HT-29 (cell line): ENCODE measurements around the gene ADSL. TPM values are rescaled to one million over a fixed set of nuclear protein-coding genes. Genes with fewer than 3 reads are reported as not detected.

Source experiments
- DNase-seq: peaks from one replicate; pipeline ENCODE4 v3.0.0-alpha.2; 2015; ENCODE audit warnings: low spot score
- total RNA-seq: library from RNA; depleted of rRNA; stranded (reverse); fragments of >200 nt; shearing (Covaris generic); gene quantifications from 2 replicates; pipeline ENCODE4 v1.2.3, GENCODE V29; 2014

The ADSL gene
- total RNA-seq, 1 experiment from 2014 or later: 62.4 TPM

- DNase-seq: no peak
Observed at GRCh38 chr22:40404251-40405177, 58.2 kb downstream of the ADSL start.

GRCh38 chr22:40405178-40406062 lies 59.1 kb downstream of the ADSL start:
- DNase-seq: no peak

GRCh38 chr22:40406063-40406890 lies 60.0 kb downstream of the ADSL start:
- no peak for DNase-seq

GRCh38 chr22:40407021-40407761 lies 60.9 kb downstream of the ADSL start:
- no peak for DNase-seq

GRCh38 chr22:40407831-40408717 lies 61.8 kb downstream of the ADSL start:
- DNase-seq: no peak

GRCh38 chr22:40408718-40409612 lies 62.7 kb downstream of the ADSL start:
- no peak for DNase-seq

- DNase-seq: no peak
Observed at GRCh38 chr22:40409613-40410113, 63.4 kb downstream of the ADSL start.

GRCh38 chr22:40410272-40410671 lies 64.0 kb downstream of the ADSL start:
- DNase-seq: peak; percentile 67

- DNase-seq: no peak
Observed at GRCh38 chr22:40410731-40411505, 64.6 kb downstream of the ADSL start.

- DNase-seq: no peak
Observed at GRCh38 chr22:40411506-40411861, 65.2 kb downstream of the ADSL start.

GRCh38 chr22:40412441-40412840 lies 66.1 kb downstream of the ADSL start:
- DNase-seq: no peak

GRCh38 chr22:40413873-40414272 lies 67.6 kb downstream of the ADSL start:
- no peak for DNase-seq

- DNase-seq: no peak
Observed at GRCh38 chr22:40414311-40414710, 68.0 kb downstream of the ADSL start.

- DNase-seq: no peak
Observed at GRCh38 chr22:40414838-40415505, 68.7 kb downstream of the ADSL start.

- no peak for DNase-seq
Observed at GRCh38 chr22:40415531-40416266, 69.4 kb downstream of the ADSL start.

- DNase-seq: no peak
Observed at GRCh38 chr22:40416267-40416570, 69.9 kb downstream of the ADSL start.

- no peak for DNase-seq
Observed at GRCh38 chr22:40416636-40417035, 70.3 kb downstream of the ADSL start.
